ENCODE data around the gene GPR25. TPM values are rescaled to one million over a fixed set of nuclear protein-coding genes. Genes with fewer than 3 reads are reported as not detected.

Gene GPR25
- total RNA-seq, 4 donors from 2014 or later: 0.24 TPM; not detected in 3

- in situ Hi-C loops (cut with MboI; ENCODE audit: low sequenced_read_pairs in 4 of 4): no loop called here
- no peak overlapping the region for H3K27ac ChIP-seq
- no peak for DNase-seq
- no peaks in the 10 kb centered on the region for H3K27me3 ChIP-seq
- no peak for ATAC-seq
- H3K9me3 ChIP-seq: no peaks in the 10 kb centered on the region
- intact Hi-C loops (cut with DNase I; ENCODE audit: low total_unique reads): no loop called here
- TF ChIP-seq, protein P1, sequence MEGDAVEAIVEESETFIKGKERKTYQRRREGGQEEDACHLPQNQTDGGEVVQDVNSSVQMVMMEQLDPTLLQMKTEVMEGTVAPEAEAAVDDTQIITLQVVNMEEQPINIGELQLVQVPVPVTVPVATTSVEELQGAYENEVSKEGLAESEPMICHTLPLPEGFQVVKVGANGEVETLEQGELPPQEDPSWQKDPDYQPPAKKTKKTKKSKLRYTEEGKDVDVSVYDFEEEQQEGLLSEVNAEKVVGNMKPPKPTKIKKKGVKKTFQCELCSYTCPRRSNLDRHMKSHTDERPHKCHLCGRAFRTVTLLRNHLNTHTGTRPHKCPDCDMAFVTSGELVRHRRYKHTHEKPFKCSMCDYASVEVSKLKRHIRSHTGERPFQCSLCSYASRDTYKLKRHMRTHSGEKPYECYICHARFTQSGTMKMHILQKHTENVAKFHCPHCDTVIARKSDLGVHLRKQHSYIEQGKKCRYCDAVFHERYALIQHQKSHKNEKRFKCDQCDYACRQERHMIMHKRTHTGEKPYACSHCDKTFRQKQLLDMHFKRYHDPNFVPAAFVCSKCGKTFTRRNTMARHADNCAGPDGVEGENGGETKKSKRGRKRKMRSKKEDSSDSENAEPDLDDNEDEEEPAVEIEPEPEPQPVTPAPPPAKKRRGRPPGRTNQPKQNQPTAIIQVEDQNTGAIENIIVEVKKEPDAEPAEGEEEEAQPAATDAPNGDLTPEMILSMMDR (IDR thresholded peaks at IDR 0.05 in 4 of 5, conservative IDR thresholded peaks at IDR 0.05 in 1 of 5): no peak
- TF ChIP-seq POLR2A (IDR thresholded peaks at IDR 0.05): no peak
- no peaks in the 10 kb centered on the region for H3K36me3 ChIP-seq
- H3K4me3 ChIP-seq: no peak overlapping the region
- no peaks in the 10 kb centered on the region for H3K4me1 ChIP-seq
Observed at GRCh38 chr1:200899954-200900867, 27.4 kb downstream of the GPR25 start.

GRCh38 chr1:200900877-200901276, 28.1 kb downstream of the GPR25 start:
- Histone ChIP-seq H3K9me3 (no peaks in the 10 kb centered on the region), H3K36me3 (no peaks in the 10 kb centered on the region), H3K4me3 (no peak overlapping the region), H3K4me1 (no peaks in the 10 kb centered on the region), H3K27me3 (no peaks in the 10 kb centered on the region), H3K27ac (no peak overlapping the region)
- TF ChIP-seq, protein P1 (IDR thresholded peaks at IDR 0.05 in 4 of 5, conservative IDR thresholded peaks at IDR 0.05 in 1 of 5): no peak
- TF ChIP-seq POLR2A (IDR thresholded peaks at IDR 0.05): no peak
- intact Hi-C loops (cut with DNase I; ENCODE audit: low total_unique reads): no loop called here
- DNase-seq (no peak), ATAC-seq (no peak)
- in situ Hi-C loops (cut with MboI; ENCODE audit: low sequenced_read_pairs in 4 of 4): no loop called here

DNA sequence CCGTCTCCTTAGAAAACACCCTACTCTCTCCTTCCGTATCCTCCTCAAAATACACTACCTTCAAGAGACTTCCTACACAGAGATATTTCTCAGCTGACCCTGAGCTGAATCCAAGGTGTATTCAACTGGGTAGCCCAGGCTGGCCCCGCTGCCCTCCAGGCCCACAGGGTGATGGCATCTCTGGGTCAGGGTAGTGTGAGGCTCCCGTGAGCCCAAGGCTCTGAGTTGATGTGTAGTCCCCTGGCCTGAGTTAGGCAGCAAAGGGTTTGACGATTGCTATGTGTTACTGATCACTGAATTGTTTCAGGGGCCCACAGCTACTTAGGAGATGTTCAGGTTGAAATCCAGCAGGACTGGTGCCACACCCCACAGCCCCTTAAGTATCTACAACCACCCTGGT, 28.6 kb downstream of the GPR25 start:
- in situ Hi-C loops (cut with MboI; ENCODE audit: low sequenced_read_pairs in 4 of 4): no loop called here
- intact Hi-C loops (cut with DNase I; ENCODE audit: low total_unique reads): no loop called here
- ATAC-seq: no peak
- TF ChIP-seq, protein P1 (IDR thresholded peaks at IDR 0.05 in 4 of 5, conservative IDR thresholded peaks at IDR 0.05 in 1 of 5): no peak
- TF ChIP-seq POLR2A (IDR thresholded peaks at IDR 0.05): no peak
- Histone ChIP-seq H3K27ac (no peak overlapping the region), H3K4me1 (no peaks in the 10 kb centered on the region), H3K27me3 (no peaks in the 10 kb centered on the region), H3K36me3 (no peaks in the 10 kb centered on the region), H3K4me3 (no peak overlapping the region), H3K9me3 (no peaks in the 10 kb centered on the region)
- DNase-seq: no peak

GRCh38 chr1:200901796-200902444, 29.1 kb downstream of the GPR25 start:
- Histone ChIP-seq H3K36me3 (no peaks in the 10 kb centered on the region), H3K27ac (no peak overlapping the region), H3K4me1 (no peaks in the 10 kb centered on the region), H3K9me3 (no peaks in the 10 kb centered on the region), H3K4me3 (no peak overlapping the region), H3K27me3 (no peaks in the 10 kb centered on the region)
- DNase-seq (no peak), ATAC-seq (no peak)
- no peak for TF ChIP-seq POLR2A (IDR thresholded peaks at IDR 0.05)
- TF ChIP-seq, protein P1 (IDR thresholded peaks at IDR 0.05 in 4 of 5, conservative IDR thresholded peaks at IDR 0.05 in 1 of 5): no peak
- in situ Hi-C loops (cut with MboI; ENCODE audit: low sequenced_read_pairs in 4 of 4) (no loop called here), intact Hi-C loops (cut with DNase I; ENCODE audit: low total_unique reads) (no loop called here)

Measured in gastrocnemius medialis (tissue), 4 donors.